KBM-7 (cell line): ENCODE measurements around the gene RPL7A.
"Not testable (repeated sequence)": the region's sequence is repeated elsewhere in the genome, so short reads cannot be mapped to it uniquely, and the experiment has no call there.

ENCODE experiments used
- DNase-seq: peaks from one replicate; pipeline ENCODE4 v3.0.0-alpha.2; 2015
- in situ Hi-C: fragments of 300-500 bp; cut with MboI; formaldehyde crosslinking; loops from 2 replicates; pipeline ENCODE4 v1.14.3; 2020; ENCODE audit warnings: low sequenced_read_pairs, low pct_unique_long_range_greater_than_20kb, mixed read lengths

RPL7A gene

GRCh38 chr9:133347985-133348717, at the start of gene RPL7A, which contains the start of gene MED22:
Gene RPL7A (plus strand): TSS chr9:133348218. CDS start chr9:133348244, 26 bp downstream.
Gene MED22 (minus strand): TSS chr9:133348131. CDS start chr9:133346662, 1,469 bp downstream.
- in situ Hi-C loops: no loop called here
- peak; percentile 99 for DNase-seq

DNA sequence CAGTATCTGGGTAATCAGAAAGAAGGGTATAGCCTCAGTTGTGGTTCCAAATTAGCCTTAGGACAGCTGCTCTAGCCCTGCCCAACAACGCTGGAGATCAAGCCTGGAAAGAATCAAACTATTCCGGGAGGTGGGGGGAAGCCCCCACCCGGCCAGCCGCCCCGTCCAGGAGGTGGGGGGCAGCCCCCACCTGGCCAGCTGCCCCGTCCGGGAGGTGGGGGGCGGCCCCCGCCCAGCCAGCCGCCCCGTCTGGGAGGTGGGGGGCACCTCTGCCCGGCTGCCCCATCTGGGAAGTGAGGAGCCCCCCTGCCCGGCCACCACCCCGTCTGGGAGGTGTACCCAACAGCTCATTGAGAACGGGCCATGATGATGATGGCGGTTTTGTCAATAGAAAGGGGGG, 48.0 kb upstream of the RPL7A start:
- DNase-seq, in situ Hi-C loops: not testable (repeated sequence)

GRCh38 chr9:133301253-133302230, 46.5 kb upstream of the RPL7A start:
- in situ Hi-C loops: no loop called here
- DNase-seq: no peak

DNA sequence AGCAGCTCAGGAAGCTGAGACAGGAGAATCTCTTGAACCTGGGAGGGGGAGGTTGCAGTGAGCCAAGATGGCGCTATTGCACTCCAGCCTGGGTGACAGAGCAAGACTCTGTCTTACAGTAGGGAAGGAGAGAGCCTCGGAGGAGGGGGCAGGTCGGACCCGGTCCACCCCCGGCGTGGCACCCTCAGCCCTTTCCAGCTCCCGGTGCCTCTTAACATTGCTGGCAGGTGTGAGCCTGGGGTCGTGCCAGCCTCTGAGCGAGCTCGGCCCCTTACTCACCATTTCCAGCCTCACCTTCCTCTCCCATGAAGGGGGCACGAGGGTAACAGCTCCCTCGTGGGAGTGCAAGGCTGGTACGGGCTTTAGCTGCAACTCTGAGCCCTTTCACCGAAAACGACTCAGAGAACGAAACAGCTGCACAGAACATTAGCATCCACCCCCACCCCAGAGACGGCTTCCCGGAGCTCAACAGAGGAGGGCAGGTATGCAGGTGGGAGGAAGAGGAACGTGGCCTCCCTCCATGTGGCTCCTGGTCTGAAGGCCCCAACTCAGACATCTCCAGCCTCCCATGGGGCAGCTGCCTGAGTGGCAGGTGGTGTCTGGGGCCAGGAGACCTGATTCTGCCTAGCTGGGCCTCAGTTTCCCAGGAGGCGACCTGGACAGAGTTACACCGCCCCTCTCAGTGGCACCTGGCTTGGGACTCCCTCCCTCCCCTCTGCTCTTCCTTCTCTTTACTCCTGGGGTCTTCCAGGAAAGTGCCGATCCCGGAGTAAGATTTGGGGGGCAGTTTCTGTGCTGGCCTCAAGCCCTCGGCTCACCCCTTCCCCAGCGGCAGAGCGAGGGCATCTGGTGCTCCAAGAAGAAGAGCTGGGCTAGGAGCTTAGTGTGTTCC, 44.5 kb upstream of the RPL7A start:
- DNase-seq: no peak
- in situ Hi-C loops: no loop called here

GRCh38 chr9:133304158-133304470, 43.9 kb upstream of the RPL7A start:
- no peak for DNase-seq
- in situ Hi-C loops: no loop called here

DNA sequence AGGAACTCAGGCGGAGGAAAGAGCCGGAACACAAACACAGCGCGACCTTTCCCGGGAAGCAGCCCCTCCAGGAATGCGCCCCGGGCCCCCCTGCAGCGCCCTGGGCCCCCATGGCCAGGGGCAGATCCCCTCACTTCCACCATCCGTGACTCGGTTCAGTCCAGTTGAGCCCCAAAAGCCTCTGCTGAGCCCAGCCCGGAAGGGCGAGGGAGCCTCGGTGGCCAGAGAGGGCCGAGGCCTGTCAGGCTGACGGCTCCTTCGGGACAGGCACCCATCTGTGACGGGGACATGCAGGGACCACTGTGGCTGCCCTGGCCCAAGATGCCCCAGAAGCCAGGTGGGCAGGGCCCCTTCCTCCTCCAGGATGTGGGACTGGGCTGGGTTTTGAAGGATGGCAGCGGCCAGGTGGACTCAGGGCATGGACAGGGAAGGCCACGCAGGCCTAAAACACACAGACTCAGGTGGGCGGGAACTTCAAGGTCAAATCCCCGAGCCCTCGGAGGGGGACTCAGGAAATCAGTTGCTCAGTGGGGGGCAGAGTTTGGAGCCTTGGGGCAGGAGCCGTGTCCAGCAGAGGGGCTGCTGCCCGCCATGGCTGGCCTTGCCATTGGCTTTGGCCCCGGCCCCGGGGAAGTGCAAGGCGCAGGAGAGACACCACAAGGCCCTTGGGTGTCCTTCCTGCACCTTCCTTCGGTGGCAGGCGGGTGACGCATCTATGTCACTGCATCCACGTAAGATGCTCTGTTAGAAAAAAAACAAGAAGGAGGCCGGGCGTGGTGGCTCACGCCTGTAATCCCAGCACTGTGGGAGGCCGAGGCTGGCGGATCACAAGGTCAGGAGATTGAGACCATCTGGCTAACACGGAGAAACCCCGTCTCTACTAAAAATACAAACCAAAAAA, 43.3 kb upstream of the RPL7A start:
- DNase-seq: no peak
- in situ Hi-C loops: no loop called here

- in situ Hi-C loops: no loop called here
- DNase-seq: no peak
Observed at GRCh38 chr9:133305731-133306130, 42.3 kb upstream of the RPL7A start.

- in situ Hi-C loops: no loop called here
- DNase-seq: no peak
Observed at GRCh38 chr9:133306242-133307204, 41.5 kb upstream of the RPL7A start.

DNA sequence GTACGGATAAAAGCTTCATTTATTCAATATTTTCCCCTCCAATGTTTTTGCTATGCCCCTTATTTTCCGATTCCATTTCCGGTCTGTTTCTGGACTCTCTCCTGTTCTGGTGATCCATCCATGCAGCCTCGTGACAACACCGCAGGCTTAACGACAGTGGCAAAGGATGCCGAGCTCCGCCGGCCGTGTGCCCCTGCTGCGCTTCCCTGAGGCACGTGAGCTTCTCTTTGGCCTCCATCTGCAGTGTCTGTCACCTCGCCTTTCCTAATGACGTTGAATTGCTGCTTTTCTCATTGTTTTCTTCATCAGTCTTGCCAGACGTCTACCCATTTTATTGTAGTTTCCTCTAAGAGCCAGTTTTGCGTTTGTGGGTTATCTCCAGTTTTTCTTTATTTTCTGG, 40.7 kb upstream of the RPL7A start:
- in situ Hi-C loops: no loop called here
- no peak for DNase-seq

DNA sequence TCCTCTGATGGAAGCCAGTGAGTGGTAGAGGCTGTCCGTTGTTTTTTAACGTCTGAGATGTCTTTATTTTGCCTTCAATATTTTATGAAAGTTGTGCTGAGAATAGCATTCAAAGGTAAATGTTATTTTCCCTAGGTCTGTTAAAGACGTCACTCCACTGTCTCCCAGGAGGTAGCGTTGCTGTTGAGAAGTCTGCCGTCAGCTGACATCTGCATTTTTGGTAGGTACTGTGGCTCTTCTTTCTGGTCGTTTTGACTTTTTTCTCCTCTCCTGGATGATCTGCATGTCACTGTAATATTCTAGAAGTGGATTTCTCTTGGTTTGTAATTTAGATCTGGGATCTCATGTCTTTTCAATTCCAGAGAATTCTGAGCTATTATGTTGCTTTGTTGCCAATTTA, 38.4 kb upstream of the RPL7A start:
- no peak for DNase-seq
- in situ Hi-C loops: no loop called here

- in situ Hi-C loops: no loop called here
- DNase-seq: no peak
Observed at GRCh38 chr9:133315997-133316396, 32.0 kb upstream of the RPL7A start.

- in situ Hi-C loops, DNase-seq: not testable (repeated sequence)
Observed at GRCh38 chr9:133317551-133317950, 30.5 kb upstream of the RPL7A start.

DNA sequence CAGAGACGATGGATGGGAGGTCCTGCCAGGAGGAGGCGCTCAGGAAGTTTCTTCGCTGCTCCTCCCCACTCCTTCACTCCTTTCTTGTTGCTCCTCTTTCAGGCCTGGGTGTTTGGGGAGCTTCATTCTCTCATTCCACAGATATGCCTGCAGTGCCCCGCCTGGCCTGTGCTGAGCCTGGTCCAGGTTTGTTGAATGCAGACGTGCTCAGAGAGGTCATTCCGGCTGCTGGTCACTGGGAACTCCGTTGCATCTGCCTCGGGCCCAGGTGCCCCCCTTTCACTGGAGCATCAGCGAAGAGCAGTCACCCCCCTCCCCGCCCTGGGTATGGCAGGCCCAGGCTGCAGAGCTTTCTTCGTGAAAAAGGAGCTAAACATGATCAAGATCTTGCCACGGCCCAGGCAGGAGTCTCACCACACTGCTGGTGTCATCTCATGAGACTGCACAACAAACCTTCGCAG, 27.6 kb upstream of the RPL7A start:
- in situ Hi-C loops: no loop called here
- DNase-seq: no peak

DNA sequence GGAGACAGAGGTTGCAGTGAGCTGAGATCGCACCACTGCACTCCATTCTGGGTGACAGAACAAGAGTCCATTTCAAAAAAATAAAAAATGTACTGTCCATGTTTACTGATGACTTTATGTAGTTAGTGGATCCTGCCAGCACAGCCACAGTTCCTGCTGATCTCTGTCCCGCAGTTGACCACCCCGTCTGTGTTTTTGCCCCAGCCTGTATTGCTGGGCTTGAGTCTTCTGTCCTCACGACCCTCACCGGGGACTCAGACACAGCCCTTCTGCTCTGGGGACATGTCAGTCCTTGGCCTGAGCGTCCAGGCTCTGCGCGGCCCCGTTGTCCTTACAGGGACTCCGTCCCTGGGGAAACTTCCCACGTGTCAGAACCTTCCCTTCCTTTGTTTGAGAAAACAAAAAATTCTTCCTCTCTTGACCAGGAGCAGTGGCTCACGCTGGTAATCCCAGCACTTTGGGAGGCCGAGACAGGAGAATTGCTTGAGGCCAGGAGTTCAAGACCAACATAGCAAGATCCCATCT, 26.5 kb upstream of the RPL7A start:
- in situ Hi-C loops: no loop called here
- no peak for DNase-seq

- in situ Hi-C loops: no loop called here
- DNase-seq: no peak
Observed at GRCh38 chr9:133322701-133323100, 25.3 kb upstream of the RPL7A start.

DNA sequence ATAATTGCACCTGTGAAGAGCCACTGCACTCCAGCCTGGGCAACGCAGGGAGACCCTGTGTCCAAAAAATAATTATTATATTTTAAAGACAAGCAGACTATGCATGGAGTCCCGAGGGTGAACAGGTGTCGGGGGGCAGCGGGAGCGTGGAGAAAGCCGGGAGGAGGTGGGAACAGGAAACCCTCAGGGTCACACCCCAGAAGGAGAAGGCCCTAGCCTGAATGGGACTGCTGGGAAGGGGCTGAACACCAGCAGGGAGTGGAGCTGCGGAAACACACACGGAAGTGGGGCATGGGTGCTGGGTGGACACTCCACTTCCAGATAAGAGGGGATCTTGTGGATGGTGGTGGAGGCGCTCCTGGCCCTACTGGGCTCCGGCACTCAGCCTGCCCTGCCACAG, 24.8 kb upstream of the RPL7A start:
- in situ Hi-C loops: no loop called here

More for the DNA sequence above, 24.8 kb upstream of the RPL7A start:
- no peak for DNase-seq
